Muscle layer of duodenum (tissue), 2 donors: Measurements from ENCODE around the gene TBL1Y.

Source experiments
- H3K27ac ChIP-seq: one replicate; pipeline ENCODE4 v1.7.0; 2013; ENCODE audit warnings: mild to moderate bottlenecking, low read length
- H3K27me3 ChIP-seq: one replicate; pipeline ENCODE4 v1.7.0; 2013; ENCODE audit warnings: low read depth, mild to moderate bottlenecking, control low read depth, low read length
- H3K36me3 ChIP-seq, 2 donors: one replicate each; pipeline ENCODE4 v1.7.0; 2013; ENCODE audit warnings: low read length in 2 of 2, control low read depth in 1 of 2, mild to moderate bottlenecking in 1 of 2; ENCODE audit not compliant: insufficient read depth in 2 of 2, control insufficient read depth in 1 of 2
- H3K4me1 ChIP-seq, 2 donors: one replicate each; pipeline ENCODE4 v1.7.0; 2013; ENCODE audit warnings: low read length in 2 of 2, mild to moderate bottlenecking in 2 of 2, control low read depth in 1 of 2, moderate library complexity in 1 of 2; ENCODE audit not compliant: insufficient read depth in 2 of 2, control insufficient read depth in 1 of 2
- H3K4me3 ChIP-seq, 2 donors: one replicate each; pipeline ENCODE4 v1.7.0; 2013; ENCODE audit warnings: low read length in 2 of 2, low read depth in 1 of 2, mild to moderate bottlenecking in 1 of 2
- H3K9me3 ChIP-seq, 2 donors: one replicate each; pipeline ENCODE4 v1.7.0; 2013; ENCODE audit warnings: low read length in 2 of 2, control low read depth in 1 of 2, mild to moderate bottlenecking in 1 of 2; ENCODE audit not compliant: control insufficient read depth in 1 of 2
- donor health status: healthy.

The TBL1Y gene

GRCh38 chrY:6974971-6975370, 64.5 kb downstream of the TBL1Y start:
- Histone ChIP-seq H3K4me1 (no peaks in the 10 kb centered on the region), H3K4me3 (no peak overlapping the region), H3K36me3 (no peaks in the 10 kb centered on the region), H3K27ac (no peak overlapping the region), H3K27me3 (no peaks in the 10 kb centered on the region), H3K9me3 (no peaks in the 10 kb centered on the region)

GRCh38 chrY:6977783-6978182, 67.3 kb downstream of the TBL1Y start:
- Histone ChIP-seq H3K4me3 (no peak overlapping the region), H3K27ac (no peak overlapping the region), H3K27me3 (no peaks in the 10 kb centered on the region), H3K36me3 (no peaks in the 10 kb centered on the region), H3K9me3 (no peaks in the 10 kb centered on the region), H3K4me1 (no peaks in the 10 kb centered on the region)

- Histone ChIP-seq H3K27ac (no peak overlapping the region), H3K36me3 (no peaks in the 10 kb centered on the region), H3K9me3 (no peaks in the 10 kb centered on the region), H3K4me1 (no peaks in the 10 kb centered on the region), H3K4me3 (no peak overlapping the region), H3K27me3 (no peaks in the 10 kb centered on the region)
Observed at GRCh38 chrY:6983221-6983620, 72.7 kb downstream of the TBL1Y start.

- no peak overlapping the region for H3K4me3 ChIP-seq
- no peak overlapping the region for H3K27ac ChIP-seq
- H3K27me3 ChIP-seq = no peaks in the 10 kb centered on the region
- peaks cover 0 to 3% of the 10 kb centered on the region in 2 donors for H3K4me1 ChIP-seq
- H3K9me3 ChIP-seq = no peaks in the 10 kb centered on the region
- H3K36me3 ChIP-seq = no peaks in the 10 kb centered on the region
Observed at GRCh38 chrY:6987811-6988210, 77.3 kb downstream of the TBL1Y start.

GRCh38 chrY:6989886-6990620, 79.6 kb downstream of the TBL1Y start:
- Histone ChIP-seq H3K36me3 (no peaks in the 10 kb centered on the region), H3K27me3 (no peaks in the 10 kb centered on the region), H3K4me1 (peaks cover 0 to 3% of the 10 kb centered on the region in 2 donors), H3K4me3 (no peak overlapping the region), H3K9me3 (no peaks in the 10 kb centered on the region), H3K27ac (no peak overlapping the region)

- no peak overlapping the region for H3K27ac ChIP-seq
- H3K27me3 ChIP-seq = no peaks in the 10 kb centered on the region
- no peak overlapping the region for H3K4me3 ChIP-seq
- H3K36me3 ChIP-seq = no peaks in the 10 kb centered on the region
- no peaks in the 10 kb centered on the region for H3K9me3 ChIP-seq
- H3K4me1 ChIP-seq = peaks cover 0 to 3% of the 10 kb centered on the region in 2 donors
Observed at GRCh38 chrY:6992041-6992440, 81.5 kb downstream of the TBL1Y start.

- Histone ChIP-seq H3K4me1 (no peaks in the 10 kb centered on the region), H3K27me3 (no peaks in the 10 kb centered on the region), H3K9me3 (no peaks in the 10 kb centered on the region), H3K27ac (no peak overlapping the region), H3K4me3 (no peak overlapping the region), H3K36me3 (no peaks in the 10 kb centered on the region)
Observed at GRCh38 chrY:6995987-6996386, 85.5 kb downstream of the TBL1Y start.

- Histone ChIP-seq H3K27ac (no peak overlapping the region), H3K4me1 (no peaks in the 10 kb centered on the region), H3K27me3 (no peaks in the 10 kb centered on the region), H3K4me3 (no peak overlapping the region), H3K36me3 (no peaks in the 10 kb centered on the region), H3K9me3 (no peaks in the 10 kb centered on the region)
Observed at GRCh38 chrY:6997503-6998066, 87.1 kb downstream of the TBL1Y start.

GRCh38 chrY:6999905-7000304, 89.4 kb downstream of the TBL1Y start:
- no peak overlapping the region for H3K4me3 ChIP-seq
- no peaks in the 10 kb centered on the region for H3K4me1 ChIP-seq
- H3K27me3 ChIP-seq = no peaks in the 10 kb centered on the region
- H3K36me3 ChIP-seq = no peaks in the 10 kb centered on the region
- H3K9me3 ChIP-seq = no peaks in the 10 kb centered on the region
- no peak overlapping the region for H3K27ac ChIP-seq

GRCh38 chrY:7002581-7002980, 92.1 kb downstream of the TBL1Y start:
- Histone ChIP-seq H3K9me3 (no peaks in the 10 kb centered on the region), H3K27ac (no peak overlapping the region), H3K27me3 (no peaks in the 10 kb centered on the region), H3K36me3 (no peaks in the 10 kb centered on the region), H3K4me3 (no peak overlapping the region), H3K4me1 (no peaks in the 10 kb centered on the region)

GRCh38 chrY:7007911-7008310, 97.4 kb downstream of the TBL1Y start:
- Histone ChIP-seq H3K4me1 (no peaks in the 10 kb centered on the region), H3K27me3 (no peaks in the 10 kb centered on the region), H3K9me3 (no peaks in the 10 kb centered on the region), H3K4me3 (no peak overlapping the region), H3K27ac (no peak overlapping the region), H3K36me3 (no peaks in the 10 kb centered on the region)
